Testis (tissue), 2 donors: ENCODE measurements around the gene NTF3.

Experiments
- CTCF ChIP-seq, 3 experiments: fragments of 450-650 bp in 2 of 3; fragments of 200-600 bp in 1 of 3; sonication (generic) in 1 of 3; IDR thresholded peaks; one replicate each; pipeline ENCODE4 v1.5.1; 2016 to 2019; ENCODE audit warnings: antibody characterized with exemption in 3 of 3, mild to moderate bottlenecking in 2 of 3, moderate library complexity in 1 of 3
- POLR2A ChIP-seq: fragments of 450-650 bp; IDR thresholded peaks from one replicate; pipeline ENCODE4 v1.6.1; 2017; ENCODE audit warnings: antibody characterized with exemption, mild to moderate bottlenecking, moderate library complexity

DNA sequence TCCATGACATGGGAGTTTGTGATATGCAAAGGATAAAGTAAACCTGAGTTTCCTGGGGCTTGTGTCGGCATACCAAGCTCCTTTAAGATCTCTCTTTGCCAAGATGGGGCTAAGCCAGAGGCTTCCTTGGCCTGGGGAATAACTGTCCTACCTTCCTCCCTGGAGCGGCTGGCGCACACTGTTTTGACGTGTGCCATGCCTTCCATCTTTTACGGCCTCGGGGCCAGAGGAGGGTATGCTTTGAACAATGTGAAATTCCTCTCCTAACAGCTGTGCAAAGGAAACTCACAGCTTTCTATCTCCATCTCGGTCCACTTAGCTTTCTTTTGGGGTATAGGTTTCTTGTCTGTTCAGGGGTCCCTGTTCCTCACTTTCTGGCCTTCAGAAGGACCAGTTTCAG, 55.2 kb downstream of the NTF3 start:
- TF ChIP-seq CTCF (IDR thresholded peaks at IDR 0.05) (no peak), POLR2A (no peak)
